Measurements from ENCODE around the gene DNAJC24.

DNA sequence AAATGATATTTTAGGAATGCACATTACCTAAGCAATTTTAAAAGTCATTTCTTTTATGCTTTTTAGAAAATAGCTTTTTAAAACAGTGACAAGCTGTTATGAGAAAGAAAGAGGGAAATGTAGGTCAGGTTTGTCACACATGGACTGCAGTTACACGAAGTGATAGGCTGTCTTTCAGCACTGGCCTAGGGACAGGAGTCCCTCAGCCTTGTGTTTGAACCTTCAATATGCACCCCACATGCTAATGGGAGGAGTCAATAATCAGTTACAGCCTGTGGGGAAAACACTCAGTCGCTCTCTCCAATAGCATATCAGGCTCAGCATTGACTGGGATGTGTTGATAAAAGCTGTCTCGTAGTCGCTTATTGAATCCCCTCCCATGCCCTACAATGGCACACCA, 45.8 kb downstream of the DNAJC24 start:
- TF ChIP-seq GATA2 (IDR thresholded peaks at IDR 0.05; ENCODE audit: low read depth, low read length) = no peak
- no peak for TF ChIP-seq GATA3 (IDR thresholded peaks at IDR 0.05; ENCODE audit: low read depth, low read length)

Data from SH-SY5Y (cell line).